T-helper 2 cell treated with Interferon-gamma antibody and Interleukin-4, amounts not matched to agents 100 ng/mL and 5 ng/mL, for 36 hours (primary cell): ENCODE data around the gene COBL. TPM values are rescaled to one million over a fixed set of nuclear protein-coding genes. Genes with fewer than 3 reads are reported as not detected.

Source experiments
- intact Hi-C: fragments of 100-400 bp; cut with micrococcal nuclease; formaldehyde crosslinking; loops from one replicate; pipeline ENCODE4 v1.15.1; 2023
- total RNA-seq: library from RNA; stranded (reverse); gene quantifications from 2 replicates; pipeline ENCODE4 v1.2.3, GENCODE V29; 2022

COBL gene
- not detected in 2 replicates for total RNA-seq

- intact Hi-C loops: no loop called here
Observed at GRCh38 chr7:51316666-51317581, at the start of gene COBL. COBL (minus strand) TSS chr7:51316809; CDS start chr7:51316633, 176 bp downstream.

GRCh38 chr7:51366172-51366728 lies 49.6 kb upstream of the COBL start:
- intact Hi-C loops: loop anchor here (5.0 kb wide), 1 partner anchor 1274 kb away; the partner anchor contains the start of gene ZPBP

GRCh38 chr7:51357821-51358220 lies 41.2 kb upstream of the COBL start:
- intact Hi-C loops: no loop called here

GRCh38 chr7:51356849-51357516 lies 40.4 kb upstream of the COBL start:
- intact Hi-C loops: no loop called here

- intact Hi-C loops: no loop called here
Observed at GRCh38 chr7:51354897-51355296, 38.3 kb upstream of the COBL start.

GRCh38 chr7:51354434-51354833 lies 37.8 kb upstream of the COBL start:
- intact Hi-C loops: no loop called here

GRCh38 chr7:51352174-51353100 lies 35.8 kb upstream of the COBL start:
- intact Hi-C loops: no loop called here

GRCh38 chr7:51351661-51352060 lies 35.1 kb upstream of the COBL start:
- intact Hi-C loops: no loop called here

GRCh38 chr7:51350546-51350896 lies 33.9 kb upstream of the COBL start:
- intact Hi-C loops: no loop called here

- intact Hi-C loops: no loop called here
Observed at GRCh38 chr7:51349820-51350545, 33.4 kb upstream of the COBL start.

GRCh38 chr7:51346126-51346525 lies 29.5 kb upstream of the COBL start:
- intact Hi-C loops: no loop called here

- intact Hi-C loops: no loop called here
Observed at GRCh38 chr7:51344406-51345138, 28.0 kb upstream of the COBL start.

GRCh38 chr7:51340936-51341335 lies 24.3 kb upstream of the COBL start:
- intact Hi-C loops: no loop called here

- intact Hi-C loops: no loop called here
Observed at GRCh38 chr7:51340029-51340838, 23.6 kb upstream of the COBL start.

GRCh38 chr7:51335057-51335456 lies 18.4 kb upstream of the COBL start:
- intact Hi-C loops: no loop called here

- intact Hi-C loops: no loop called here
Observed at GRCh38 chr7:51329696-51330263, 13.2 kb upstream of the COBL start.

GRCh38 chr7:51328351-51328801 lies 11.8 kb upstream of the COBL start:
- intact Hi-C loops: no loop called here

- intact Hi-C loops: no loop called here
Observed at GRCh38 chr7:51327287-51327717, 10.7 kb upstream of the COBL start.
